Measurements from ENCODE around the gene OSBPL6.

DNA sequence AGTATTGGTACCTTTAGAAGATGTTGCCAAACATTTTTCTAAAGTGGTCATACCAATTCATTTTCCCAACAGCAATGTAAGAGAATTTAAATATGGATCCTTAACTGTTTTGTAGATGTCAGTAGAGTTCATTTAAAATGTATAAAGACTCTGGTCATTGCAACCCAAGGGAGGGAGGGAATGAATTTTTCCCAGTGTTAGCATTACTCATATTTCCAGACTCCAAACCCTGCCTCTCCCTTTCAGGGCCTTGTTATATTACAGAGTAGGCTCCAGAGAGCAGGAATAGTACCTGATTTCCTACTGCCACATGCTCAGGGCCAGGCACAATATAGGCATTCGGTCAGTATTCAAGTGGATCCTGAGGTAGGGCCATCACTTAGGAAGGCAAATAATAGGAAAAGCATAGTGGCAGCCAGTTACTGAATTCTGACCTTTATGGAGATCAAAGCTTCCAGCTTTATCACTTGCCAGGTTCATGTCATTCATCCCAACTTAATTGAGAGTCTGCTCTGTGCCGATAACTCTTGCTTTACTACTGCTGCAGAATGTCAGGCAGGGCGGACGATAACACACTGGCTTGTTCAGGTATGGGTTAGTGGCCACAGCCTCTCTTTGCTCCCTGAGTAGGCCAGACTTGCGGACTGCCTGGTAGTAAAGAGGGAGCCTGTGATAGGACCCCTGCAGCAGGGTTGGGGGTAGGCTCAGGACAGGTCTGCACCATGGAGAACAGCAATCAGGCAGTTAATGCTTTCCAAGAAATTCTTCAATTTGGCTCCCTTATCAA is 75.3 kb downstream of the OSBPL6 start:
- TF ChIP-seq CTCF (IDR thresholded peaks at IDR 0.05) (no peak), POLR2A (IDR thresholded peaks at IDR 0.05) (no peak)

Data from esophagus squamous epithelium (tissue), 4 donors.